HepG2 (cell line): ENCODE results near the gene CPNE4. TPM values are rescaled to one million over a fixed set of nuclear protein-coding genes. Genes with fewer than 3 reads are reported as not detected.

Experiments used
- ATAC-seq: fragments of 200-7000 bp; cut with Tn5 transposase; 3 replicates; pipeline ENCODE4 v1.9.1; 2020; ENCODE audit warnings: mild to moderate bottlenecking, moderate library complexity
- BruUV-seq: library from RNA; stranded (reverse); fragments of 400-500 nt; replicated peaks from 2 replicates; lab custom pipeline; 2021; lab: Mats Ljungman, UMichigan
- CTCF ChIA-PET: fragments of 300-600 bp; formaldehyde crosslinking; extraction: SDS; loops from one replicate; lab custom pipeline; 2021; ENCODE audit warnings: low total read pairs, inconsistent platforms, low intra/inter-chr PET ratio; lab: Yijun Ruan, JAX
- POLR2A ChIA-PET: fragments of 350-600 bp; sonication (Branson Sonifier 250); formaldehyde crosslinking; loops from one replicate; lab custom pipeline; 2020; ENCODE audit warnings: antibody characterized with exemption, inconsistent platforms; lab: Yijun Ruan, JAX
- DNase-seq: peaks from one replicate; pipeline ENCODE4 v3.0.0-alpha.2; 2015; ENCODE audit warnings: low spot score
- FAIRE-seq: peaks from 3 replicates; lab custom pipeline; 2011; peaks lifted over from hg19 to GRCh38; lab: Jason Lieb, UNC
- H2AFZ ChIP-seq: one replicate; pipeline ENCODE4 v1.6.1; 2011; ENCODE audit warnings: low read length, inconsistent platforms
- H3K27ac ChIP-seq: fragments of 300-600 bp; 3 replicates; pipeline ENCODE4 v1.8.0; 2011; ENCODE audit warnings: mixed run types, mild to moderate bottlenecking, mixed read lengths, low read length, inconsistent platforms; ENCODE audit not compliant: insufficient read depth; ENCODE audit errors: extremely low read length
- H3K27me3 ChIP-seq, 2 experiments: fragments of 200-600 bp in 1 of 2; 2 replicates in 1 of 2; 3 replicates in 1 of 2; pipeline versions ENCODE4 v1.6.0 to v1.8.0; 2011; ENCODE audit warnings: low read length in 2 of 2, mild to moderate bottlenecking in 2 of 2, moderate library complexity in 2 of 2, inconsistent platforms in 1 of 2; ENCODE audit not compliant: insufficient read depth in 2 of 2, control insufficient read depth in 1 of 2
- H3K36me3 ChIP-seq, 2 experiments: fragments of 200-600 bp in 1 of 2; replicated peaks in 1 of 2; 2 replicates in 1 of 2; 3 replicates in 1 of 2; pipeline versions ENCODE4 v1.5.1 to v1.8.0; 2011; ENCODE audit warnings: low read length in 2 of 2, inconsistent platforms in 1 of 2; ENCODE audit not compliant: insufficient read depth in 2 of 2, control insufficient read depth in 1 of 2
- H3K4me1 ChIP-seq: 2 replicates; pipeline ENCODE4 v1.5.1; 2012; ENCODE audit warnings: low read length, inconsistent platforms; ENCODE audit not compliant: insufficient read depth
- H3K4me2 ChIP-seq: 2 replicates; pipeline ENCODE4 v1.6.0; 2011; ENCODE audit warnings: low read depth, low read length, inconsistent platforms
- H3K4me3 ChIP-seq, 3 experiments: fragments of 200-600 bp in 1 of 3; sonication (generic), shearing (Covaris generic) in 1 of 3; replicated peaks in 1 of 3; 2 replicates each; pipeline ENCODE4 v1.5.1; 2011 to 2016; ENCODE audit warnings: low read length in 3 of 3, inconsistent platforms in 2 of 3, low read depth in 2 of 3, mild to moderate bottlenecking in 2 of 3, control low read depth in 1 of 3, mixed read lengths in 1 of 3; ENCODE audit not compliant: insufficient read depth in 1 of 3
- H3K79me2 ChIP-seq: one replicate; pipeline ENCODE4 v1.6.1; 2011; ENCODE audit warnings: low read length, inconsistent platforms; ENCODE audit not compliant: insufficient read depth
- H3K9ac ChIP-seq: 2 replicates; pipeline ENCODE4 v1.6.0; 2011; ENCODE audit warnings: mild to moderate bottlenecking, low read depth, low read length, inconsistent platforms; ENCODE audit not compliant: insufficient read depth
- H3K9me3 ChIP-seq: 2 replicates; pipeline ENCODE4 v1.5.1; 2012; ENCODE audit warnings: mild to moderate bottlenecking, low read length
- H4K20me1 ChIP-seq: 2 replicates; pipeline ENCODE4 v1.6.0; 2011; ENCODE audit warnings: inconsistent platforms, mild to moderate bottlenecking, low read length, moderate library complexity; ENCODE audit not compliant: insufficient read depth
- ATF3 ChIP-seq: sonication (generic); formaldehyde crosslinking; IDR thresholded peaks from 2 replicates; pipeline ENCODE4 v1.4.0; 2020; ENCODE audit warnings: missing genetic modification reagents
- BORCS8-MEF2B ChIP-seq: sonication (generic); formaldehyde crosslinking; IDR thresholded peaks from 2 replicates; pipeline ENCODE4 v1.8.0; 2022; ENCODE audit warnings: mild to moderate bottlenecking, missing genetic modification reagents
- GATAD2A ChIP-seq: IDR thresholded peaks from 2 replicates; pipeline ENCODE4 v1.6.1; 2016
- KLF12 ChIP-seq: sonication (generic); formaldehyde crosslinking; IDR thresholded peaks from 2 replicates; pipeline ENCODE4 v1.4.0; 2020; ENCODE audit warnings: missing genetic modification reagents, borderline replicate concordance
- NFYC ChIP-seq: IDR thresholded peaks from 2 replicates; pipeline ENCODE4 v1.6.1; 2016; ENCODE audit warnings: missing genetic modification reagents, missing compliant biosample characterization
- NR3C1 ChIP-seq: sonication (generic); formaldehyde crosslinking; IDR thresholded peaks from 2 replicates; pipeline ENCODE4 v1.4.0; 2020; ENCODE audit warnings: missing genetic modification reagents
- RAD51 ChIP-seq: fragments of 450-650 bp; IDR thresholded peaks from 2 replicates; pipeline ENCODE4 v1.6.1; 2016; ENCODE audit warnings: borderline replicate concordance
- SCMH1 ChIP-seq: sonication (generic); formaldehyde crosslinking; IDR thresholded peaks from 2 replicates; pipeline ENCODE4 v1.9.0; 2021; ENCODE audit warnings: missing genetic modification reagents, mild to moderate bottlenecking, borderline replicate concordance
- TRIM22 ChIP-seq: fragments of 450-650 bp; IDR thresholded peaks from 2 replicates; pipeline ENCODE4 v1.6.1; 2017
- ZFY ChIP-seq: sonication (generic); formaldehyde crosslinking; IDR thresholded peaks from 2 replicates; pipeline ENCODE4 v1.4.0; 2020; ENCODE audit warnings: missing genetic modification reagents
- ZNF232 ChIP-seq: sonication (generic); formaldehyde crosslinking; IDR thresholded peaks from 2 replicates; pipeline ENCODE4 v1.4.0; 2020; ENCODE audit warnings: missing genetic modification reagents, borderline replicate concordance
- ZNF3 ChIP-seq: IDR thresholded peaks from 2 replicates; pipeline ENCODE4 v1.7.0; 2017; ENCODE audit warnings: inconsistent platforms
- ZNF513 ChIP-seq: sonication (generic); formaldehyde crosslinking; conservative IDR thresholded peaks from 2 replicates; pipeline ENCODE4 v1.5.0; 2020; ENCODE audit warnings: missing genetic modification reagents
- ZNF674 ChIP-seq: sonication (generic); formaldehyde crosslinking; IDR thresholded peaks from 2 replicates; pipeline ENCODE4 v1.5.0; 2020; ENCODE audit warnings: low read depth, mild to moderate bottlenecking, missing genetic modification reagents
- WGBS: methylation state at CpG from one replicate; pipeline ENCODE4 v1.1.6; 2017; ENCODE audit warnings: low lambda C conversion rate; 5-methylcytosine and 5-hydroxymethylcytosine counted together
- in situ Hi-C: cut with HindIII; loops from 2 replicates; pipeline ENCODE4 v1.10.0; 2017; ENCODE audit warnings: low pct_unique_long_range_greater_than_20kb; ENCODE audit not compliant: extremely low pct_ligation_motif_present
- intact Hi-C: fragments of 100-400 bp; cut with micrococcal nuclease; formaldehyde crosslinking; loops from one replicate; pipeline ENCODE4 v1.10.0; 2022; ENCODE audit not compliant: unreplicated experiment
- polyA plus RNA-seq, 8 experiments: library from polyadenylated mRNA; depleted of rRNA in 3 of 8; stranded (reverse) in 7 of 8; unstranded in 1 of 8; fragments of >200 nt; fragmentation: Illumina TruSeq in 4 of 8; extraction: Trizol in 4 of 8; gene quantifications; 2 replicates each; pipeline versions ENCODE4 v1.2.1 to v1.2.3, GENCODE V29; 2011 to 2016; ENCODE audit warnings: low read depth in 4 of 8, missing spikeins in 1 of 8, mixed read lengths in 1 of 8; ENCODE audit not compliant: insufficient read depth in 1 of 8
- total RNA-seq, 5 experiments: library from RNA; depleted of rRNA; stranded (reverse); fragments of >200 nt; fragmentation: Illumina TruSeq; extraction: Trizol; gene quantifications; 2 replicates each; pipeline ENCODE4 v1.2.3, GENCODE V29; 2016; ENCODE audit warnings: low read depth in 1 of 5
- TF ChIP-seq, protein P1 (sequence below): sonication (generic); formaldehyde crosslinking; IDR thresholded peaks from 2 replicates; pipeline ENCODE4 v1.4.0; 2020; ENCODE audit warnings: low read depth, mild to moderate bottlenecking, missing genetic modification reagents
- TF ChIP-seq, protein P2 (sequence below): sonication (generic); formaldehyde crosslinking; IDR thresholded peaks from 2 replicates; pipeline ENCODE4 v1.5.0; 2020; ENCODE audit warnings: missing genetic modification reagents
- TF ChIP-seq, protein P3 (sequence below): sonication (generic); formaldehyde crosslinking; IDR thresholded peaks from 2 replicates; pipeline ENCODE4 v1.5.0; 2020; ENCODE audit warnings: mild to moderate bottlenecking, missing genetic modification reagents

Gene CPNE4
- total and polyA plus RNA-seq, 2 of the 13 experiments (the other 11 are each of a cell fraction or from before 2014, with no cell fraction given) = not detected

GRCh38 chr3:131540143-131540542 lies 494.7 kb downstream of the CPNE4 start (continued):
- TF ChIP-seq ZNF3 (no peak), RAD51 (no peak), ZNF674 (CRISPR knock-in tag) (no peak), SCMH1 (no peak), ZFY (CRISPR knock-in tag) (no peak), BORCS8-MEF2B (CRISPR knock-in tag) (no peak)
- TF ChIP-seq, protein P1, sequence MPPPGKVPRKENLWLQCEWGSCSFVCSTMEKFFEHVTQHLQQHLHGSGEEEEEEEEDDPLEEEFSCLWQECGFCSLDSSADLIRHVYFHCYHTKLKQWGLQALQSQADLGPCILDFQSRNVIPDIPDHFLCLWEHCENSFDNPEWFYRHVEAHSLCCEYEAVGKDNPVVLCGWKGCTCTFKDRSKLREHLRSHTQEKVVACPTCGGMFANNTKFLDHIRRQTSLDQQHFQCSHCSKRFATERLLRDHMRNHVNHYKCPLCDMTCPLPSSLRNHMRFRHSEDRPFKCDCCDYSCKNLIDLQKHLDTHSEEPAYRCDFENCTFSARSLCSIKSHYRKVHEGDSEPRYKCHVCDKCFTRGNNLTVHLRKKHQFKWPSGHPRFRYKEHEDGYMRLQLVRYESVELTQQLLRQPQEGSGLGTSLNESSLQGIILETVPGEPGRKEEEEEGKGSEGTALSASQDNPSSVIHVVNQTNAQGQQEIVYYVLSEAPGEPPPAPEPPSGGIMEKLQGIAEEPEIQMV (CRISPR knock-in tag) = no peak
- TF ChIP-seq, protein P2, sequence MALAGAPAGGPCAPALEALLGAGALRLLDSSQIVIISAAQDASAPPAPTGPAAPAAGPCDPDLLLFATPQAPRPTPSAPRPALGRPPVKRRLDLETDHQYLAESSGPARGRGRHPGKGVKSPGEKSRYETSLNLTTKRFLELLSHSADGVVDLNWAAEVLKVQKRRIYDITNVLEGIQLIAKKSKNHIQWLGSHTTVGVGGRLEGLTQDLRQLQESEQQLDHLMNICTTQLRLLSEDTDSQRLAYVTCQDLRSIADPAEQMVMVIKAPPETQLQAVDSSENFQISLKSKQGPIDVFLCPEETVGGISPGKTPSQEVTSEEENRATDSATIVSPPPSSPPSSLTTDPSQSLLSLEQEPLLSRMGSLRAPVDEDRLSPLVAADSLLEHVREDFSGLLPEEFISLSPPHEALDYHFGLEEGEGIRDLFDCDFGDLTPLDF = no peak
- TF ChIP-seq, all 625 proteins: peak for 0

DNA sequence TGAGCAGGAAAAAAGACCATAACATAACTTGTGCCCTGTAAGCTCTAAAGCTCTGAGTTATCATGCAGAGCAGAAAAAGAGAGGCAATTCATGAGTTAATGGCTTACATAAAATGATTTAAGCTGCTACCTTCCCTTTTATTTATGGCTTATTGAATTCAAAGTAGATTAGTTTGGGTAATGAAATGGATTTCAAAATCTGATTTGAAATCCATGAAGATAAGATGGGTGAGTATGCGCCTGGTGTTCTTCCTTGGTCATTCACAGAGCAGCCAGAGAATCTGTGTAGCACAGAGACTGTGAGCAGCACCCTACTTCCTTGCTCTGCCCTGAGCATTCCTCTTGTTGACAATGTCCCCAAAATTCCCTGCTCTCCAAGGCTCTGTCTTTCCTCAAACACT lies 495.8 kb downstream of the CPNE4 start:
- H3K79me2 ChIP-seq = no peaks in the 10 kb centered on the region
- WGBS = 25% methylated on average over 1 of the region's 1 CpG
- POLR2A ChIA-PET = no interaction called here
- no peaks in the 10 kb centered on the region for H3K27me3 ChIP-seq
- H3K9ac ChIP-seq = no peak overlapping the region
- H3K4me2 ChIP-seq = no peak overlapping the region
- FAIRE-seq = no peak
- BruUV-seq = no TSS peak
- CTCF ChIA-PET = no interaction called here
- no peak for TF ChIP-seq ATF3 (CRISPR knock-in tag)
- TF ChIP-seq NR3C1 = no peak
- no peak for TF ChIP-seq KLF12
- no peak for TF ChIP-seq ZNF232 (CRISPR knock-in tag)
- no peak for TF ChIP-seq GATAD2A
- TF ChIP-seq, protein P3, sequence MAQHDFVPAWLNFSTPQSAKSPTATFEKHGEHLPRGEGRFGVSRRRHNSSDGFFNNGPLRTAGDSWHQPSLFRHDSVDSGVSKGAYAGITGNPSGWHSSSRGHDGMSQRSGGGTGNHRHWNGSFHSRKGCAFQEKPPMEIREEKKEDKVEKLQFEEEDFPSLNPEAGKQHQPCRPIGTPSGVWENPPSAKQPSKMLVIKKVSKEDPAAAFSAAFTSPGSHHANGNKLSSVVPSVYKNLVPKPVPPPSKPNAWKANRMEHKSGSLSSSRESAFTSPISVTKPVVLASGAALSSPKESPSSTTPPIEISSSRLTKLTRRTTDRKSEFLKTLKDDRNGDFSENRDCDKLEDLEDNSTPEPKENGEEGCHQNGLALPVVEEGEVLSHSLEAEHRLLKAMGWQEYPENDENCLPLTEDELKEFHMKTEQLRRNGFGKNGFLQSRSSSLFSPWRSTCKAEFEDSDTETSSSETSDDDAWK = no peak
- no peak for TF ChIP-seq TRIM22
- TF ChIP-seq RAD51 = no peak
- TF ChIP-seq NFYC (CRISPR knock-in tag) = no peak
- no peak for TF ChIP-seq ZNF513
- TF ChIP-seq, all 625 proteins: peak for 0
- no peaks in the 10 kb centered on the region for H4K20me1 ChIP-seq
- H3K36me3 ChIP-seq = no peaks in the 10 kb centered on the region
- no peaks in the 10 kb centered on the region for H3K4me1 ChIP-seq
- H2AFZ ChIP-seq = no peak overlapping the region
- no peak overlapping the region for H3K27ac ChIP-seq
- no peak for ATAC-seq
- no peaks in the 10 kb centered on the region for H3K9me3 ChIP-seq
- intact Hi-C loops = no loop called here
- in situ Hi-C loops = no loop called here
- DNase-seq = no peak
- no peak overlapping the region for H3K4me3 ChIP-seq
